Activated naive CD4-positive, alpha-beta T cell treated with anti-CD3 and anti-CD28 coated beads, Interleukin-2, amount 50 U/mL, for 72 hours (primary cell): ENCODE measurements around the gene SEMA6D. TPM values are rescaled to one million over a fixed set of nuclear protein-coding genes. Genes with fewer than 3 reads are reported as not detected.

Experiments used
- ATAC-seq, 2 donors: fragments of 150-1000 bp; cut with Tn5 transposase; 2 replicates each; pipeline ENCODE4 v1.10.0; 2021; ENCODE audit warnings: mild to moderate bottlenecking in 2 of 2, moderate library complexity in 2 of 2
- DNase-seq, 2 donors: peaks; one replicate each; pipeline ENCODE4 v3.0.0; 2021 to 2022; ENCODE audit warnings: low spot score in 2 of 2
- H3K27ac Mint-ChIP-seq, 2 donors: one replicate each; pipeline ENCODE4 v1.8.0; 2022; ENCODE audit warnings: mild to moderate bottlenecking in 2 of 2, mixed read lengths in 2 of 2
- H3K36me3 Mint-ChIP-seq, 2 donors: one replicate each; pipeline ENCODE4 v1.8.0; 2022; ENCODE audit warnings: mixed read lengths in 2 of 2
- H3K9me3 Mint-ChIP-seq, 2 donors: one replicate each; pipeline ENCODE4 v1.8.0; 2022; ENCODE audit warnings: mixed read lengths in 2 of 2
- total RNA-seq, 2 donors: library from RNA; stranded (reverse); gene quantifications; one replicate each; pipeline ENCODE4 v1.2.3, GENCODE V29; 2022

SEMA6D gene
- total RNA-seq, 2 donors from 2014 or later, result not detected

DNA sequence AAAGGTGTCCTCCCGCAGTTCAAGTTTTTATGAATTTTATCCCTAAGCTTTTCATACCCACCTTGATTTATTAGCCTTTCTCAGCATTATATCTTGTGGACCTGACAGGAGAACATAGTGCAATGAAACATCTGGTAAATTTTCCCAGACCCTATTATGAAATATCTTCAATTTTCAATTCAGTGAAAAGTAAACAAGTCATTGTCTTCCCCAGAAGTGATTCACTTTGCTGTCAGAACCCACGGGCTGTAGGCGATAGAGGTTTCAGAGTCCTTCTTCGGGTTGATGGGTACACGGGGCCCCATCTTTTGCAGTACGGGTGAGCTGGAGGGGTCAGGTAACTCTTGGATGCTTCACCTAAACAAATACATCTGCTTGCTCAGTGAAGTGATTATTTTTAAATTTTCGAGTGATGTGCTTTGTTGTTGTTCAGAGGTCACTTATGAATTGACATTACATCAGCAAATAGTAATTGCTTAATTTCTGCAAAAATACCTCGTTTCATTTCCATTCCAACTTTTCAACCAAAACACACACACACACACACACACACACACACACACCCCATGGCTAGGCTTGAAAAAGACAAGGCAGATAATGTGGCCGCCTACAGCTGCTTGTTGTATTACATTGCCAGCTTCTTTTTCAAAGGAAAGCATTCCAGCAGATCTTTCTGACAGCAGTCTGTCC, 102.9 kb downstream of the SEMA6D start:
- H3K9me3 Mint-ChIP-seq, result no peaks in the 10 kb centered on the region
- H3K27ac Mint-ChIP-seq, result no peak overlapping the region
- ATAC-seq (no peak), DNase-seq (no peak)
- no peaks in the 10 kb centered on the region for H3K36me3 Mint-ChIP-seq

DNA sequence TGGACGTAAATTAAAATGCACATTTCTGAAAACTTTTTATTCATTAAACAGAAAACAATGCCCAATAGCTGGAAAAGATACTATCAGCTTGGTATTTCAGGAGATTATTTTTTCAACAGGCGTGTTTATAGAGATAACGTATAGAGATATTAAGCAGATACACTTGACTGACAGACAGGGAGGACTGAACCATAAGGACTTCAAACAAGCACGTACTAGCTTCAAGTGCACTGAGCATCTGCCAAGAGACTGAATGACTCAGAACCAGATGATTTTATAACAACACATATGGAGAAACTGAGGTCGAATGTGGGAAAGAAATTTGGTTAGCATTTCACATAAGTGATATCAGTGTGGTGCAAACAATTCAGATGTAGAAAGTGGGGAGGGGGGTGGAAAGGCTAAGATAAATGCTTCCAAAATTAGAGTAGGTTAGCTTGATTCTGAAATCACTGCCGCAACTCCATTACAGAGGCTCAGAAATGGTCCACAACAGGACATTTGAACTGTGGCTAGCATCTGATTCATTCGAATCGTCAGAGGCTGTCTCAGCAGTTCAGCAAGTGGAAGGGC, 103.5 kb downstream of the SEMA6D start:
- Mint-ChIP-seq H3K36me3 (no peaks in the 10 kb centered on the region), H3K27ac (no peak overlapping the region), H3K9me3 (no peaks in the 10 kb centered on the region)
- DNase-seq (no peak), ATAC-seq (peak in 1 of 2 donors; percentile 52)

DNA sequence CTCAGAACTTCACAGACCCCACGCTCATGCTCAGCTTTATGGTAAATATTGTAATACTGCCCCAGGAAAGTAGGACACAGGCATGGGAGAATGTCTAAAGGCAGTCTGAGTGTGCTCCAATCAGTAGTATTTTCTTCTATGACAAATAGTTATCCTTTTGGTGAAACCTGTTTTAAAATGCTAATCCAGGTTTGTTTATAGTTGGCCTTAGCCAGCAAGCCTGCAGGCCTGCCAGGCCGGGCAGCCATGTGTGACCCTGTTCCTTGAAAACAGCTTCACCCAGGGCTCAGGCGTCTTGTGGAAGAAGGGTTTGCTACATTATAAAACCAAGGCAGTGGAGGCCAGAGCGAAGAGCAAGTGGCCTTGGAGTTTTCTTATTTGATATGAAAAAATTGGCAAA, 104.7 kb downstream of the SEMA6D start:
- Mint-ChIP-seq H3K9me3 (no peaks in the 10 kb centered on the region), H3K27ac (no peak overlapping the region), H3K36me3 (no peaks in the 10 kb centered on the region)
- ATAC-seq, result no peak
- DNase-seq, result no peak
